ENCODE data around the gene EPB41L4A.
A peak's percentile ranks its signal among the peaks of the same experiment; 100 is the strongest.

Gene EPB41L4A

GRCh38 chr5:112183874-112184273 is 235.2 kb downstream of the EPB41L4A start:
- Histone ChIP-seq H3K9ac (ENCODE audit: low read depth, low read length) (no peak overlapping the region), H3K4me1 (ENCODE audit: control insufficient read depth, insufficient read depth, low read length) (0 out of 2 replicates have a peak, but pooled peaks cover 8% of the 10 kb centered on the region), H3K36me3 (ENCODE audit: control insufficient read depth, insufficient read depth, low read length) (no peaks in the 10 kb centered on the region), H3K9me3 (ENCODE audit: control insufficient read depth, insufficient read depth, low read length) (no peaks in the 10 kb centered on the region), H3K27me3 (ENCODE audit: control insufficient read depth, insufficient read depth, low read length) (no peaks in the 10 kb centered on the region), H3K4me3 (ENCODE audit: low read depth, low read length) (no peak overlapping the region), H3K27ac (ENCODE audit: low read depth, low read length) (no peak overlapping the region)

GRCh38 chr5:112183103-112183711 is 235.9 kb downstream of the EPB41L4A start:
- Histone ChIP-seq H3K36me3 (ENCODE audit: control insufficient read depth, insufficient read depth, low read length) (no peaks in the 10 kb centered on the region), H3K9me3 (ENCODE audit: control insufficient read depth, insufficient read depth, low read length) (no peaks in the 10 kb centered on the region), H3K27me3 (ENCODE audit: control insufficient read depth, insufficient read depth, low read length) (no peaks in the 10 kb centered on the region), H3K27ac (ENCODE audit: low read depth, low read length) (peak overlapping the region; percentile 22), H3K4me1 (ENCODE audit: control insufficient read depth, insufficient read depth, low read length) (0 out of 2 replicates have a peak, but pooled peaks cover 8% of the 10 kb centered on the region), H3K4me3 (ENCODE audit: low read depth, low read length) (no peak overlapping the region), H3K9ac (ENCODE audit: low read depth, low read length) (no peak overlapping the region)

- Histone ChIP-seq H3K36me3 (ENCODE audit: control insufficient read depth, insufficient read depth, low read length) (no peaks in the 10 kb centered on the region), H3K27ac (ENCODE audit: low read depth, low read length) (no peak overlapping the region), H3K9ac (ENCODE audit: low read depth, low read length) (no peak overlapping the region), H3K27me3 (ENCODE audit: control insufficient read depth, insufficient read depth, low read length) (no peaks in the 10 kb centered on the region), H3K4me3 (ENCODE audit: low read depth, low read length) (no peak overlapping the region), H3K4me1 (ENCODE audit: control insufficient read depth, insufficient read depth, low read length) (peaks cover 10% of the 10 kb centered on the region; the same call in 1 of the 2 replicates), H3K9me3 (ENCODE audit: control insufficient read depth, insufficient read depth, low read length) (no peaks in the 10 kb centered on the region)
Measured at GRCh38 chr5:112179290-112179689, 239.8 kb downstream of the EPB41L4A start.

GRCh38 chr5:112174959-112175594 is 244.0 kb downstream of the EPB41L4A start:
- Histone ChIP-seq H3K9ac (ENCODE audit: low read depth, low read length) (no peak overlapping the region), H3K4me3 (ENCODE audit: low read depth, low read length) (no peak overlapping the region), H3K27ac (ENCODE audit: low read depth, low read length) (no peak overlapping the region), H3K27me3 (ENCODE audit: control insufficient read depth, insufficient read depth, low read length) (no peaks in the 10 kb centered on the region), H3K4me1 (ENCODE audit: control insufficient read depth, insufficient read depth, low read length) (peaks cover 6% of the 10 kb centered on the region; the same call in 1 of the 2 replicates), H3K36me3 (ENCODE audit: control insufficient read depth, insufficient read depth, low read length) (no peaks in the 10 kb centered on the region), H3K9me3 (ENCODE audit: control insufficient read depth, insufficient read depth, low read length) (no peaks in the 10 kb centered on the region)

- Histone ChIP-seq H3K9ac (ENCODE audit: low read depth, low read length) (peak overlapping the region; percentile 60), H3K27ac (ENCODE audit: low read depth, low read length) (peak overlapping the region; percentile 90), H3K4me1 (ENCODE audit: control insufficient read depth, insufficient read depth, low read length) (peaks cover 46% of the 10 kb centered on the region), H3K36me3 (ENCODE audit: control insufficient read depth, insufficient read depth, low read length) (peaks cover 45% of the 10 kb centered on the region), H3K27me3 (ENCODE audit: control insufficient read depth, insufficient read depth, low read length) (no peaks in the 10 kb centered on the region), H3K9me3 (ENCODE audit: control insufficient read depth, insufficient read depth, low read length) (no peaks in the 10 kb centered on the region), H3K4me3 (ENCODE audit: low read depth, low read length) (no peak overlapping the region; the same call in 1 of the 2 replicates)
Measured at GRCh38 chr5:112165897-112166737, 253.0 kb downstream of the EPB41L4A start.

- H3K27me3 ChIP-seq (ENCODE audit: control insufficient read depth, insufficient read depth, low read length), result no peaks in the 10 kb centered on the region
- no peak overlapping the region for H3K4me3 ChIP-seq (ENCODE audit: low read depth, low read length)
- H3K27ac ChIP-seq (ENCODE audit: low read depth, low read length), result peak overlapping the region; percentile 90
- H3K9me3 ChIP-seq (ENCODE audit: control insufficient read depth, insufficient read depth, low read length), result no peaks in the 10 kb centered on the region
- peaks cover 46% of the 10 kb centered on the region for H3K4me1 ChIP-seq (ENCODE audit: control insufficient read depth, insufficient read depth, low read length)
- peaks cover 45% of the 10 kb centered on the region for H3K36me3 ChIP-seq (ENCODE audit: control insufficient read depth, insufficient read depth, low read length)
- peak overlapping the region; percentile 60; the same call in 1 of the 2 replicates for H3K9ac ChIP-seq (ENCODE audit: low read depth, low read length)
Measured at GRCh38 chr5:112165399-112165798, 253.7 kb downstream of the EPB41L4A start.

- Histone ChIP-seq H3K27ac (ENCODE audit: low read depth, low read length) (no peak overlapping the region), H3K4me3 (ENCODE audit: low read depth, low read length) (no peak overlapping the region), H3K36me3 (ENCODE audit: control insufficient read depth, insufficient read depth, low read length) (peaks cover 45% of the 10 kb centered on the region), H3K9ac (ENCODE audit: low read depth, low read length) (no peak overlapping the region), H3K27me3 (ENCODE audit: control insufficient read depth, insufficient read depth, low read length) (no peaks in the 10 kb centered on the region), H3K9me3 (ENCODE audit: control insufficient read depth, insufficient read depth, low read length) (no peaks in the 10 kb centered on the region), H3K4me1 (ENCODE audit: control insufficient read depth, insufficient read depth, low read length) (peaks cover 40% of the 10 kb centered on the region)
Measured at GRCh38 chr5:112163435-112163834, 255.6 kb downstream of the EPB41L4A start.

GRCh38 chr5:112161392-112161748 is 257.7 kb downstream of the EPB41L4A start:
- Histone ChIP-seq H3K27me3 (ENCODE audit: control insufficient read depth, insufficient read depth, low read length) (no peaks in the 10 kb centered on the region), H3K36me3 (ENCODE audit: control insufficient read depth, insufficient read depth, low read length) (peaks cover 45% of the 10 kb centered on the region), H3K9ac (ENCODE audit: low read depth, low read length) (peak overlapping the region; percentile 99), H3K4me1 (ENCODE audit: control insufficient read depth, insufficient read depth, low read length) (peaks cover 21% of the 10 kb centered on the region), H3K9me3 (ENCODE audit: control insufficient read depth, insufficient read depth, low read length) (no peaks in the 10 kb centered on the region), H3K4me3 (ENCODE audit: low read depth, low read length) (peak overlapping the region; percentile 99), H3K27ac (ENCODE audit: low read depth, low read length) (peak overlapping the region; percentile 88)

GRCh38 chr5:112160652-112161391 is 258.3 kb downstream of the EPB41L4A start:
- Histone ChIP-seq H3K27ac (ENCODE audit: low read depth, low read length) (peak overlapping the region; percentile 88), H3K36me3 (ENCODE audit: control insufficient read depth, insufficient read depth, low read length) (peaks cover 45% of the 10 kb centered on the region), H3K4me3 (ENCODE audit: low read depth, low read length) (peak overlapping the region; percentile 99), H3K4me1 (ENCODE audit: control insufficient read depth, insufficient read depth, low read length) (peaks cover 15% of the 10 kb centered on the region), H3K9me3 (ENCODE audit: control insufficient read depth, insufficient read depth, low read length) (no peaks in the 10 kb centered on the region), H3K9ac (ENCODE audit: low read depth, low read length) (peak overlapping the region; percentile 99), H3K27me3 (ENCODE audit: control insufficient read depth, insufficient read depth, low read length) (no peaks in the 10 kb centered on the region)

GRCh38 chr5:112159435-112159834 is 259.6 kb downstream of the EPB41L4A start:
- Histone ChIP-seq H3K27ac (ENCODE audit: low read depth, low read length) (no peak overlapping the region), H3K4me1 (ENCODE audit: control insufficient read depth, insufficient read depth, low read length) (peaks cover 7% of the 10 kb centered on the region; the same call in 1 of the 2 replicates), H3K36me3 (ENCODE audit: control insufficient read depth, insufficient read depth, low read length) (peaks cover 32% of the 10 kb centered on the region), H3K9me3 (ENCODE audit: control insufficient read depth, insufficient read depth, low read length) (no peaks in the 10 kb centered on the region), H3K4me3 (ENCODE audit: low read depth, low read length) (no peak overlapping the region), H3K27me3 (ENCODE audit: control insufficient read depth, insufficient read depth, low read length) (no peaks in the 10 kb centered on the region), H3K9ac (ENCODE audit: low read depth, low read length) (no peak overlapping the region)

Measured in HUES48 (cell line).